Bone marrow (tissue), 2 donors: ENCODE results near the gene ARHGAP11A.
"Not testable (repeated sequence)": the region's sequence is repeated elsewhere in the genome, so short reads cannot be mapped to it uniquely, and the experiment has no call there.

ENCODE experiments used
- DNase-seq, 2 donors: peaks; one replicate each; lab custom pipeline; 2025; lab: John Stamatoyannopoulos, UW

Gene ARHGAP11A, protein sequence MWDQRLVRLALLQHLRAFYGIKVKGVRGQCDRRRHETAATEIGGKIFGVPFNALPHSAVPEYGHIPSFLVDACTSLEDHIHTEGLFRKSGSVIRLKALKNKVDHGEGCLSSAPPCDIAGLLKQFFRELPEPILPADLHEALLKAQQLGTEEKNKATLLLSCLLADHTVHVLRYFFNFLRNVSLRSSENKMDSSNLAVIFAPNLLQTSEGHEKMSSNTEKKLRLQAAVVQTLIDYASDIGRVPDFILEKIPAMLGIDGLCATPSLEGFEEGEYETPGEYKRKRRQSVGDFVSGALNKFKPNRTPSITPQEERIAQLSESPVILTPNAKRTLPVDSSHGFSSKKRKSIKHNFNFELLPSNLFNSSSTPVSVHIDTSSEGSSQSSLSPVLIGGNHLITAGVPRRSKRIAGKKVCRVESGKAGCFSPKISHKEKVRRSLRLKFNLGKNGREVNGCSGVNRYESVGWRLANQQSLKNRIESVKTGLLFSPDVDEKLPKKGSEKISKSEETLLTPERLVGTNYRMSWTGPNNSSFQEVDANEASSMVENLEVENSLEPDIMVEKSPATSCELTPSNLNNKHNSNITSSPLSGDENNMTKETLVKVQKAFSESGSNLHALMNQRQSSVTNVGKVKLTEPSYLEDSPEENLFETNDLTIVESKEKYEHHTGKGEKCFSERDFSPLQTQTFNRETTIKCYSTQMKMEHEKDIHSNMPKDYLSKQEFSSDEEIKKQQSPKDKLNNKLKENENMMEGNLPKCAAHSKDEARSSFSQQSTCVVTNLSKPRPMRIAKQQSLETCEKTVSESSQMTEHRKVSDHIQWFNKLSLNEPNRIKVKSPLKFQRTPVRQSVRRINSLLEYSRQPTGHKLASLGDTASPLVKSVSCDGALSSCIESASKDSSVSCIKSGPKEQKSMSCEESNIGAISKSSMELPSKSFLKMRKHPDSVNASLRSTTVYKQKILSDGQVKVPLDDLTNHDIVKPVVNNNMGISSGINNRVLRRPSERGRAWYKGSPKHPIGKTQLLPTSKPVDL

DNA sequence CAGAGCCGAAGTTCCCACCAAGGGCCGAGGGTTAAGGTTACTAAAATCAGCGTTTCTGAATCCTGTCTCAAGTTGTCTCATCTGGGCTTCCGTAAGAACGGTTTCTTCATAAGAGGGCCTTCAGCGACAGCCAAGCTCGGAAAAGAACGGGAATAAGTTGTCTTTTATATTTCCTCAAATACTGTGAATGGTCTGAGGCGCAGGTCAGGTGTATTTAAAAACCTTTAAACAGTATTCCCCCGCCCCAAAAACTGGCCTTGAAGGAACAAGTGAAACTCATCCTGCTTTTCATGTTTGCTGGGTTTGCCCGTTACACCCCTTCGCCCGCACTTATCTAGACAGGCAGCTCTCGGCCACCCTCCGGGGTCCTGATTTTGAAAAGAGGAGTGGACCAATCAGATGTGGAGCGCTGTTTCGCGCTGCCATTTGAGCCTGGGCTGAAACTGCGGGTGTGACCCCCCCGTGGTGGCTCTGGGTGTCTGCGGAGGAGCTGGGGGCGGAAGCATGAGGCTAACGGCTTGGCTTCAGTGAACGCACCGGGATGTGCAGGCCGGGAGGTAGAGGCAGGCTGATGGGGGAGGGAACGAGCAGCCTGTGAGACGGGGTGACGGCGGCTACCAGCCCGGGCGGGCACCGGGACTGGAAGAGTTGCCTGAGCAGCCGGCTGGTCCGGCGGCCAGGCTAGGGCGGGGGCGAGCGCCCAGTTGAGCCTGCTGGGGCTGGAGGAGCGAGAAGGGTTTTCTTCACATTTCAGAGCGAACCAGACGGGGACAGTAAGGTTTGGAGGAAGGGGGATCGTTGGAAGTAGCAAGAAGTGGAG lies at the start of gene ARHGAP11A:
ARHGAP11A (plus strand) TSS at position 454 of the 820 bp plus-strand sequence. CDS start 708 bp downstream, outside the sequence.
- DNase-seq, result not testable (repeated sequence)

DNA sequence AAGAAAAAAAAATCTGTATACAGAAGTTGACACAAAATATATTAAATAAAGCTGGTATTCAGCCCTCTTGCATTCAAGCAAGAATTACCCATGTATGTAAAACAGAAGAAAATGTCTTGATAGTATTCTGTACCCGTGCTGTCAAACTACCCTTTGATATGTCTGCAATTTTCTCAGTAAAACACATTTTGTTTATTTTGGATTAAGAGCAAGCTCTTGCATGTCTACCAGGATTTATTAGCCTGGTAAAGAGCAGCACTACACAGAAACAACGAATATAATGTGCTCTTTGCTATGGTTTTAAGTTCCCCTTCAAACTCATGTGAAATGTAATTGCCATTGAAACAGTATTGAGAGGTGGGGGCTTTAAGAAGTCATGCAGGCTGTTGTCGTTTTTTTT lies 46.3 kb upstream of the ARHGAP11A start:
- DNase-seq, result not testable (repeated sequence)

DNA sequence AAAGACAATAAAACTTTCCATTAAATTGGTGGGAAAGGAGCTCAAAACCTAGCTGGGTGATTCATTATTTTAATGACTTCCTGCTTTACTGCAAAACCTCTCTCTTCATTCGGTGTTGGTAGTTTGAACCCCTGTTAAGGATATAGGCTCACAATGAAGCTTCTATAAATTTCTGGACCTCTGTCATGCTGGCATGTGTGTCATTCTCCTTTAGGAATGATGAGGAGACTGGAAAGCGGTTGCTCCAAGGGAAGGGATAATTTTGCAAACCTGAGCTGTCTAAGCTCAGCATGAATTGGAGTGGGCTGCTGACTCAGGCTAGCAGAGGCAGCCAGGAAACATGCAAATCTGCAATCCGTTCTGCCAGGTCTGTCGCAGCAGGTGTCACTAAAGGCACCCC lies 36.8 kb upstream of the ARHGAP11A start:
- not testable (repeated sequence) for DNase-seq

DNA sequence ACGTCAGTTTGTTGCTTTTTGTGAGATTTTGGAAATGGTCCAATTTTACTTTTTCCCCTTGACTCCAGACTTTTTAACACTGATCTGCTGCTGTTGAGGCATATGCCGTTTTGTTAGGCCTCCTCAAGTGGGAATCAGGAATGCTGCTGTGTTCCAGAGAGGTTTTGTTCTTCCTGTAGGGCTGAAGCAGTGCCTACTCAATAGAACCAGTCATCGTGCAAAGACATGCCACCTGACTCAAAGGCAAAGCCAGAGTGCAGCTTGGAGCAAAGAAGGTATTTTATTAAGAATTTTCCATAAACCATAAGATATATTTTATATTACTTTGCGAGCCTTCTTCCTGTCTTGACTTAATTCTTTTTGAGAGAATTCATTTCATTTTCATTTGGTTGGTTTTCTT lies 29.5 kb upstream of the ARHGAP11A start:
- not testable (repeated sequence) for DNase-seq

DNA sequence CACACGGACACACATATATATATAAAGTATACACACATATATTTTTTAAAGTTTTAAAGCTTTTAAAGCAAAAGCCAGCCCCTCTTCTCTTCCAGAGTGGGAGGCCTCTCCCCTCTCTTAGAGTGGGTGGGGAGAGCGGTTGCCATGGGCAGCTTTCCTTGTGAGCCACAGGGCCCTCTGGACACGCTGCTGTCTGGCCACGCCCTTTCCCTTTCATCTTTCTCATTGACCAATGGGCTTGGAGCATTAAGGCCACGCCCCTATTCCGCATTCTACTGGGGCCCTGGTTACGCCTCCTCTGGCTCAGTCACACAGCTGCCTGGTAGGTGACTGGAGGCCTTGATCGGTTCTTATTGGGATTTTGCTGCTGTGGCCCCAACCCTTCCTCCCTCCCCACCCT lies 22.2 kb upstream of the ARHGAP11A start, which contains the start of gene GOLGA8N:
GOLGA8N (plus strand) TSS at position 306 of the 400 bp plus-strand sequence.
- not testable (repeated sequence) for DNase-seq

DNA sequence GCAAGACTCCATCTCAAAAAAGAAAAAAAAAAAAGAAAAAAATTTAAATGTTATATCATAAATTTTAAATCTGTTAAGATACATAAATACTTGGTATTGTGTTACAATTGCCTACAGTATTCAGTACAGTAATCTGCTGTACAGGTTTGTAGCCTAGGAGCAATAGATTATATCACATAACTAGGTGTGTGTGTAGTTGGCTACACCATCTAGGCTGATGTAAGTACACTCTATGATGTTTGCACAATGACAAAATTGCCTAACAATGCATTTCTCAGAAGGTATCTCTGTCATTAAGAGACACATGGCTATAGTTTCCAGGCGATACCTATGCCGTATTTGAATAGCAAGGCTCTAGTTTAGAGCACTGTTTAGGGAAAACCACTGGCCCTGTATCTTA lies 5.8 kb upstream of the ARHGAP11A start:
- not testable (repeated sequence) for DNase-seq

DNA sequence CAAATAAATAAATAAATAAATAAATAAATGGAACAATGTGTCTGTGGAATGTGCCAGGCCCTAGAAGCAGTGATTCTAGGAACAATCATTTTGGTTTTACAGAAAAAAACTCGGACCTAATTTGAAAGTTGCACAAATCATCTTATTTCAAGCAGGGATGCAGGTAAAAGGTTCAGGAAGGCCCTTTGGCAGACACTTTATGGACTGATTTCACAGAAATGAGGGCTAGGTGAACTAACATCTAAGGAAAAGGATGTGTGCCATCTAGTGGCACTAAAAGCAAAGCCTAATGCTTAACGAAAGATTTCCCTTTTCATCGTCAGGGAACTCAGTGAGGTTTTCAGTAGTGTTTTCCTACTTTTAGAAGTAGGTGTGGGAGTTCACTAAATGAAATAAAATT lies 4.6 kb upstream of the ARHGAP11A start:
- DNase-seq, result not testable (repeated sequence)

DNA sequence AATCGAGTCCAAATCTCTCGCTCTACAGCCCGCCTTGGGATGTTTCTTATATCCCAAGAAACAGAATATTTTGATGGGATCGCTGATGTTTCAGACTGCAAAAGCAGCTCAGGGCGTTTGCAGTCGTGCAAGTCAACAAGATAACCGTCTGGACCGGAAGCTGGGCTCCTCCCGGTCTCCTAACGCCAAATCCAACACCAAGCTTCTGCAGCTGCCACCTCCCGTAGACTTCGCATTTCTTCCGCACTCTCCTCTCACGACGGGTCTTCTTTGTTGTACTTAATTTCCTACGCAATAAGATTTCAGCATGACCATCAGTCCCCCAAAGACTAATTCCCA lies 623 bp upstream of the ARHGAP11A start:
- not testable (repeated sequence) for DNase-seq

DNA sequence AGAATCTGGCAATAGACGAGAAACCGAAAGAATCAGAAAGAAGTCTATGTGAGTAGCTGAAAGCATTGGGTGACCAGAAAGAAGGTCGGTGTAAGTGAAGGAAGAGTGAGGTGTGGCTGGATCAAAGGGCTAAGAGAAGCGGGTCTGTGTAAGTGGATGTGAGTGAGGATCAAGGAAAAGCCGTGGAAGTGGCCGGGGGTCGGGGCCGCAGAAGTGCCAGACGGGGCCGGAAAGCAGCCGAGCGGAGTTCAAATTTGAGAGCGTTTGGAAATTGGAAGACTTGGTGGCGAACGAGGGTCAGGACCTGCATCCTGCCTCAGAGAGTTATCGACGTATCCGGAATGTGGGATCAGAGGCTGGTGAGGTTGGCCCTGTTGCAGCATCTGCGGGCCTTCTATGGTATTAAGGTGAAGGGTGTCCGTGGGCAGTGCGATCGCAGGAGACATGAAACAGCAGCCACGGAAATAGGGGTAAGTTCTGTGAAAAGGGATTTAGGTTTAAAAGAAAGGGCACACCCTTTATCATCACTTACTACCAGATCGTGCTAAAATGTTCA lies 645 bp downstream of the ARHGAP11A start:
- DNase-seq, result not testable (repeated sequence)

DNA sequence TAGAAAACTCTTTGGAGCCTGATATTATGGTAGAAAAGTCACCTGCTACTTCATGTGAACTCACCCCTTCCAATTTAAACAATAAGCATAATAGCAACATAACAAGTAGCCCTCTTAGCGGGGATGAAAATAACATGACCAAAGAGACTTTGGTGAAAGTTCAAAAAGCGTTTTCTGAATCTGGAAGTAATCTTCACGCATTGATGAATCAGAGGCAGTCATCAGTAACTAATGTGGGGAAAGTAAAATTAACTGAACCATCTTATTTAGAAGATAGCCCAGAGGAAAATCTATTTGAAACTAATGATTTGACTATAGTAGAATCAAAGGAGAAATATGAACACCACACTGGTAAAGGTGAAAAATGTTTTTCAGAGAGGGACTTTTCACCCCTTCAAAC lies 21.1 kb downstream of the ARHGAP11A start:
- no peak for DNase-seq

DNA sequence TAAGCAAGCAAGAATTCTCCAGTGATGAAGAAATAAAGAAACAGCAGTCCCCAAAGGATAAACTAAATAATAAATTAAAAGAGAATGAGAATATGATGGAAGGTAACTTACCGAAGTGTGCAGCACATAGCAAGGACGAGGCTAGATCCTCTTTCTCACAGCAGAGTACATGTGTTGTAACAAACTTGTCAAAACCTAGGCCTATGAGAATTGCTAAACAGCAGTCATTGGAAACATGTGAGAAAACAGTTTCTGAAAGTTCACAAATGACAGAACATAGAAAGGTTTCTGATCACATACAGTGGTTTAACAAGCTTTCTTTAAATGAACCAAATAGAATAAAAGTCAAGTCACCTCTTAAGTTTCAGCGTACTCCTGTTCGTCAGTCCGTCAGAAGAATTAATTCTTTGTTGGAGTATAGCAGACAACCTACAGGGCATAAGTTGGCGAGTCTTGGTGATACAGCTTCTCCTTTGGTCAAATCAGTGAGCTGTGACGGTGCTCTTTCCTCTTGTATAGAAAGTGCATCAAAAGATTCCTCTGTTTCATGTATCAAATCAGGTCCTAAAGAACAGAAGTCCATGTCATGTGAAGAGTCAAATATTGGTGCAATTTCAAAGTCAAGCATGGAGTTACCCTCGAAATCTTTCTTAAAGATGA lies 21.7 kb downstream of the ARHGAP11A start:
- no peak for DNase-seq

DNA sequence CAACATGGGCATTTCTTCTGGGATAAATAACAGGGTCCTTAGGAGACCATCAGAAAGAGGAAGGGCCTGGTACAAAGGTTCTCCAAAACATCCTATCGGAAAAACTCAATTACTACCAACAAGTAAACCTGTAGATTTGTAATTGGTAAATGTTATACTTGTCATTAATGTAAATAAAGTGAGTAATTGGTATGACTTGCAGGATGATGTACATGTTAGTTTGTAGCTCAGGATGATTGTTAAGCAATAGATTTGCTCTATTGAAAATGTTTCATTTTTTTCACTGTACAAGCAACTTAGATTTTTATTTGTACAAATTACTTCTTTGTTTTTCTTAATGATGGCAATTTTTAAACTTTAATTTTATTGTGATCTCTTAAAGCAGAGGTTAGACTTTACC lies 22.4 kb downstream of the ARHGAP11A start:
- no peak for DNase-seq

DNA sequence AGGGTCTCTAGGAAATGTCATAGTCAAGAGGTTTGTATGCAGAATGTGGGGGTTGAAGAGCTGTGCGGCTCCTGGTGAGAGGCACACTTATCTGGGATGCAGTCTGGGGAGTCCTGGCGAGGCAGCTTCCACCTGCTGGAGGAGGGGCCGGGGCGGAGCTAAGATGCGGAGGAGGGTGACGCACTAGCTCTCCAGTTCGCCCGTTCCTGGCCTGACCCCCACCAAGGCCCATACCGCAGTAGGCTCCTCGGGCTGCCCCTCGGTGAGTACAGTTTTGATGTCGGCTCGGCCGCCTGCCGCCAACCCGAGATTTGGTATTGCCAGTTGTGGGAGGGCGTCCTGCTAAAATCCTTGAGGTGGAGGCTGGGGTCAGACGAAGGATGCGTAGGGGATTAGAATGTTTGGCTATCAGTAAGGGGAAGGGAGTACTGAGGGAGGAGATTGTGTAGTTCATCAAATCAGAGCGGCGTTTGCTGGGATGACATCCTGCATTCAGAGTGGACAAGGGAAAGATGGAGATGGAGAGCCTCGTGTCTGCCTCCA lies 26.3 kb downstream of the ARHGAP11A start, which contains the start of gene SCG5:
SCG5 (plus strand) TSS at position 194 of the 543 bp plus-strand sequence. CDS start 1,883 bp downstream, outside the sequence.
- no peak for DNase-seq

DNA sequence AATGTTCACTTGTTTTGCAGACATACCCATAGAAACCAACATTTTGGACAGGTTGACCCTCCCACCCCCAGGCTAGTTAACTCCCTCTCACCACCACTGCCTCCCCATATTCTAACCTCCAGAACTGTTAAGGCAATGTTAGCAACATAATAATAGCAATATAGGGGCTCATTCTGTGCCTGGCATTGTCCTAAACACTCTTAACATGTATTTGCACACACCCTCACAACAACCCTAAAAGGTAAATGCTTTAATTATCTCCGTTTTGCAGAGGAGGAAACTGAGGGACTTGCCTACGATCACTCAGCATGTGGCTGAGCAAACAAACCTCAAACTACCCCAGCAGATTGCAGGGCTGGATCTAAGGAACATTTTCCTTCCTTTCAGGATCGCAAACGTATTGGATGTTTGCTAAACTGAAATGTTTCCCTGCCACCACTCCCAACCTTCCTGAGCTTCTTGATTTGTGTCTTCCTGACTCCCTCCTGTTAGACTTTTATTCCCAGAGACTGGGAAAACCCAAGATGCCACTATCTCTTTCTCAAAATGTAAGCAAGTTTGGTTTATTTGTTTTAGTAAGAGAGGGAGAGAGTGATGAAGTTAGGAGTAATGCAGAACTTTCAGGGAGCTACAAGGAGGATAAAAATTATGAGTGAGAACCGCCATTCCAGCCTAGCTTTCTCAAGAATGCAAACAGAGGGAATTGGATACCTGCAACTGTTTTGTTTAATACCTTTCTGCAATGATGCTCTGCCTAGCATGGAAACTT lies 27.5 kb downstream of the ARHGAP11A start:
- DNase-seq, result no peak

DNA sequence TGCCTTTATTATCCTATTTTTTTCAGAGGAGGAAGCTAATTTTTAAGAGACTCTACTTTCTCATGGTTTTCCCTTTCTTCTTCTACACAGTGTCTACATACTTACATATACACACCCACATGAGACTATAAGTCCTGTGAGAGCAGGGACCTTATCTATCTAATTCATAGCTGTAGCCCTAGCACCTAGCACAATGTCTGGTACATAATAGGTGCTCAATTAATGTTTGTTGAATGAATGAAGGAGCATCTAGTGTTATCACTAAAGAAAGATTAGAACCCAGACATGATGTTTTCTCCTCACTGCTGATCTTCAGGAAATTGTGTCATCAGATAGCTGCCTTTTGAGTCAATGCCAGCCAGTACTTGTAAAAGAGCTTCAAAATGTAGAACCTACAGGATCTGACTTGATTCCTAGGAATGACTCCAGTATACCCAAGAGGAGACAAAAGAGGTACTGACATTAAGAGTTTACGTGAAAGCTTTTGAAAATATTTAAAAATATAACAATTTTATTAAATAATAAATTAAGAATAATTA lies 28.7 kb downstream of the ARHGAP11A start:
- no peak for DNase-seq

DNA sequence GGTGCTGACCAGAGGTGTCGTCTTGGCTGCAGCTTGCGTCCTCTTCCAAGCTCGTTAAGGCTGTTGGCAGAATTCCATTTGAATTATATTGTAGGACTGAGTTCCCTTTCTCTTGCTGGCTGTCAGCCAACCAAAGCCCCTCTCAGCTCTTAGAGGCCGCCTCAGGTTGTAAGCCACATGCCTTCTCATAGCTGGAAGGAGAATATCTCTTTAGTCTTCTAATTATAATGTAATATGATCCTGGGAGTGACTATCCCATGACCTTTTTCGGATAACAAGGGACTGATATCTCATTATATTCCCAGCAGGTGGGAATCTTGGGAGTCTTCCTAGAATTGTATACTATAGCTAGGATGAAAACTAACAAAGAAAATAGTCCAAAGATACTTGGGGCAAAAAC lies 31.0 kb downstream of the ARHGAP11A start:
- DNase-seq, result no peak

DNA sequence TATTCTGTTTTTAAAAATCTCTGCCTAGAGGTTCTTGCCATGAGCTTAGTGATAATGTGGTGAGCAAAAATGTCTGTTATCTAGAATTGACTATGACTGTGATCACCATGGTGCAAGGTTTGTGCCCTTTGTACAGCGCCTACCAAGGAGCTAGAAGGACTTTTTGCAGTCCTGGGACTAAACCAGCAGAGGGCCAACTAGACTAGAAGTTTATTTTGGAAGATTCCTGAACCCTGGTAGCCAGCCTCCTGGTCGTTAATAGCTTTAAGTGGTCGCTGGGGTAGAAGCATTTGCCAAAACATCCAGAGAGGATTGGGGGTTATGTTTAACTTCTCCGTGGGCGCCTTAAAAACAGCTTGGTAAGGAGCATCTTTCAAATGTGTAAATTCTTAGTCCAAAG lies 34.0 kb downstream of the ARHGAP11A start:
- DNase-seq, result no peak

DNA sequence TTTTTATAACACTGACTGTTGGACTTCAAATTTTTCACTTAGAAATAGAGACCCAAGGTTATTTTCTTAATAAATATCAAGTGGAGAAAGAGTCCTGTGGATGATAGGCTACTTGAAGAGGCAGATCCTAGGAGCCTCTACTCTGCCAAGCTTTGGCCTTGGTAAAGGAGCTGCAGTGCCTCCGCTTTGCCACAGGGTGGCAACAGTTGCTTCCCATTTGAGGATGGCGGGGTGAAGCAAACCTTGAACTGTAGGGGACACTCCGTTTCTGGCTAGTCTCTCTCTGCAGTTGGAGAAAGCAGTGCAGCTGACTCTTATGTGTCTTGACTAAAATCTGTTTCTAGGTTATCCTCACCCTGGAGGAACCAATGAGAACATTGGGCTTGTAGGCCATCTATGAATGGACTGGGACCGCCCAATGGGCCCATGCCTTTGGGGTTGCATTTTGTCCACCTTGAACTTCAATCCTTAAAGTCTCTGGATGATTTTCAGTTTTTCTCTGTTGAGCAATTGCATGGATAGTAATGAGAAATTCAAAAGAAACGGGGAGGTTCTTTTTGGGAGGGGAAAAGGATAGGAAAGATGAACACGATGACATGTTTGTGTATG lies 36.0 kb downstream of the ARHGAP11A start:
- peak in 1 of 2 donors; percentile 19 for DNase-seq

DNA sequence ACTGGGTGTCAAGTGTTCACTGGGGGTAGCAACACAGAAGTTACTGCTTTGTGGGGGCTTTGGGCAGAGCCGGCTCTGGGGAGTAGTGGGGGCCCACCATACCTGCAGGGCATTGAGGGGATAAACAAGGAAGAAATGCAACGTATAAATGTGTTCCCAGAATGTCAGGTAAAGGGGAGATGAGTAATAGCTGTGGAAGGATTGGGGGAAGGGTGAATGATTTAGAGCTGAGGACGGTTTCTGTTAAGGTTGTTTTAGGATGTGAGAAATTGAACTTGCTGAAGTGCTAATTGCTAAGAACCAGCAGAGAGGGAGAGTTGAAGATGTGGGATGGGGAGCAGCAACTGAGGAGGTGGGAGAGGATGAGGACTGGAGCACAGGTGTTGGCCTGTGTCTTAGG lies 36.9 kb downstream of the ARHGAP11A start:
- DNase-seq, result no peak
